Endothelial cell of umbilical vein (primary cell): ENCODE measurements around the gene GFI1B. TPM values are rescaled to one million over a fixed set of nuclear protein-coding genes. Genes with fewer than 3 reads are reported as not detected.

Experiments
- BruUV-seq: library from RNA; stranded (reverse); fragments of 400-500 nt; replicated peaks from 2 replicates; lab custom pipeline; 2021; lab: Mats Ljungman, UMichigan
- CTCF ChIA-PET: fragments of 300-600, 350-600 bp; sonication (Branson Sonifier 250); formaldehyde crosslinking; loops from one replicate; lab custom pipeline; 2021; ENCODE audit warnings: antibody characterized with exemption, inconsistent platforms; lab: Charles Lee
- POLR2A ChIA-PET: fragments of 300-600, 350-600 bp; sonication (Branson Sonifier 250); formaldehyde crosslinking; loops from one replicate; lab custom pipeline; 2021; ENCODE audit warnings: antibody characterized with exemption, inconsistent platforms; lab: Charles Lee
- DNase-seq: peaks from one replicate; pipeline ENCODE4 v3.0.0-alpha.2; 2011; ENCODE audit warnings: low read depth, low spot score
- FAIRE-seq: peaks from 2 replicates; lab custom pipeline; 2011; peaks lifted over from hg19 to GRCh38; lab: Jason Lieb, UNC
- H2AFZ ChIP-seq: 2 replicates; pipeline ENCODE4 v1.6.0; 2012; ENCODE audit warnings: low read depth, low read length, control low read depth, inconsistent platforms
- H3K27ac ChIP-seq: 2 replicates; pipeline ENCODE4 v1.5.1; 2011; ENCODE audit warnings: low read depth, mild to moderate bottlenecking, control low read depth, low read length, moderate library complexity; ENCODE audit not compliant: insufficient read depth
- H3K27me3 ChIP-seq, 2 experiments: 2 replicates each; pipeline versions ENCODE4 v1.6.0 to v1.6.1; 2011; ENCODE audit warnings: low read length in 2 of 2, mixed read lengths in 1 of 2; ENCODE audit not compliant: control insufficient read depth in 2 of 2, insufficient read depth in 2 of 2
- H3K36me3 ChIP-seq, 2 experiments: 2 replicates in 1 of 2; 3 replicates in 1 of 2; pipeline ENCODE4 v1.5.1; 2011; ENCODE audit warnings: low read length in 2 of 2, mild to moderate bottlenecking in 1 of 2, moderate library complexity in 1 of 2; ENCODE audit not compliant: control insufficient read depth in 2 of 2, insufficient read depth in 2 of 2; ENCODE audit errors: extremely low read depth in 1 of 2
- H3K4me1 ChIP-seq: 3 replicates; pipeline ENCODE4 v1.5.1; 2011; ENCODE audit warnings: mild to moderate bottlenecking, low read length; ENCODE audit not compliant: control insufficient read depth, insufficient read depth; ENCODE audit errors: extremely low read depth
- H3K4me2 ChIP-seq: 2 replicates; pipeline ENCODE4 v1.6.1; 2011; ENCODE audit warnings: low read length, control low read depth, mixed read lengths; ENCODE audit not compliant: insufficient read depth
- H3K4me3 ChIP-seq, 3 experiments: fragments of 200-600 bp in 1 of 3; sonication (generic), shearing (Covaris generic) in 1 of 3; replicated peaks in 1 of 3; 2 replicates each; pipeline ENCODE4 v1.5.1; 2011 to 2016; ENCODE audit warnings: control low read depth in 3 of 3, low read length in 3 of 3, mild to moderate bottlenecking in 2 of 3, inconsistent platforms in 1 of 3, low read depth in 1 of 3, moderate library complexity in 1 of 3; ENCODE audit not compliant: insufficient read depth in 1 of 3
- H3K79me2 ChIP-seq: 2 replicates; pipeline ENCODE4 v1.6.0; 2012; ENCODE audit warnings: low read length, inconsistent platforms; ENCODE audit not compliant: control insufficient read depth, insufficient read depth
- H3K9ac ChIP-seq: replicated peaks from 2 replicates; pipeline ENCODE3; 2011; ENCODE audit warnings: low read length, control low read depth; ENCODE audit not compliant: insufficient read depth; ENCODE audit errors: extremely low read depth
- H3K9me1 ChIP-seq: replicated peaks from 3 replicates; pipeline ENCODE4 v1.6.0; 2011; ENCODE audit warnings: mild to moderate bottlenecking, low read length; ENCODE audit not compliant: control insufficient read depth, insufficient read depth; ENCODE audit errors: extremely low read depth
- H3K9me3 ChIP-seq: replicated peaks from 2 replicates; pipeline ENCODE4 v1.5.1; 2012; ENCODE audit warnings: low read length, inconsistent platforms; ENCODE audit not compliant: control insufficient read depth, insufficient read depth
- H4K20me1 ChIP-seq: replicated peaks from 2 replicates; pipeline ENCODE3; 2011; ENCODE audit warnings: mild to moderate bottlenecking, low read length; ENCODE audit not compliant: control insufficient read depth, insufficient read depth; ENCODE audit errors: extremely low read depth
- EZH2 ChIP-seq: IDR thresholded peaks from 2 replicates; pipeline ENCODE4 v1.6.1; 2012; ENCODE audit warnings: borderline replicate concordance, low read depth, mild to moderate bottlenecking, moderate library complexity, low read length, inconsistent platforms; ENCODE audit not compliant: severe bottlenecking
- FOS ChIP-seq: IDR thresholded peaks from 2 replicates; pipeline ENCODE4 v1.6.1; 2011; ENCODE audit warnings: mild to moderate bottlenecking, low read length, moderate library complexity, borderline replicate concordance; ENCODE audit not compliant: insufficient read depth
- GATA2 ChIP-seq: IDR thresholded peaks from 2 replicates; pipeline ENCODE4 v1.7.0; 2011; ENCODE audit warnings: low read depth, mild to moderate bottlenecking, moderate library complexity, mixed read lengths, low read length; ENCODE audit not compliant: insufficient read length, insufficient read depth
- JUN ChIP-seq: IDR thresholded peaks from 2 replicates; pipeline ENCODE4 v1.6.1; 2011; ENCODE audit warnings: borderline replicate concordance, low read depth; ENCODE audit not compliant: insufficient read length, insufficient read depth
- MYC ChIP-seq: IDR thresholded peaks from one replicate; pipeline ENCODE4 v1.6.1; 2011; ENCODE audit warnings: mild to moderate bottlenecking, low read depth, low read length
- POLR2A ChIP-seq: IDR thresholded peaks from 2 replicates; pipeline ENCODE4 v1.6.1; 2012; ENCODE audit warnings: low read depth, mild to moderate bottlenecking, control low read depth, low read length
- POLR2AphosphoS5 ChIP-seq: IDR thresholded peaks from 2 replicates; pipeline ENCODE4 v1.6.1; 2012; ENCODE audit warnings: low read depth, mild to moderate bottlenecking, control low read depth, low read length, moderate library complexity; ENCODE audit not compliant: insufficient read depth
- dilution Hi-C: fragments of 300-500 bp; cut with MboI; formaldehyde crosslinking; loops from one replicate; pipeline ENCODE4 v1.15.0; 2019; ENCODE audit warnings: low sequenced_read_pairs; ENCODE audit not compliant: extremely low pct_ligation_motif_present
- intact Hi-C: fragments of 100-400 bp; cut with micrococcal nuclease; formaldehyde crosslinking; loops from one replicate; pipeline ENCODE4 v1.10.0; 2022
- polyA plus RNA-seq, 4 experiments: library from polyadenylated mRNA; depleted of rRNA in 3 of 4; stranded (reverse) in 3 of 4; unstranded in 1 of 4; fragments of >200 nt; gene quantifications; 2 replicates each; pipeline versions ENCODE4 v1.2.1 to v1.2.3, GENCODE V29; 2011 to 2012; ENCODE audit warnings: missing spikeins in 1 of 4
- total RNA-seq: library from RNA; stranded (reverse); gene quantifications from 2 replicates; pipeline ENCODE4 v1.2.3, GENCODE V29; 2021
- TF ChIP-seq, protein P1 (sequence below), 2 donors: IDR thresholded peaks; 1 replicate in 1 of 2; 2 replicates in 1 of 2; pipeline ENCODE4 v1.5.1; 2011; ENCODE audit warnings: low read length in 2 of 2, mild to moderate bottlenecking in 2 of 2, moderate library complexity in 2 of 2, control low read depth in 1 of 2, inconsistent platforms in 1 of 2, low read depth in 1 of 2; ENCODE audit not compliant: insufficient read depth in 1 of 2; ENCODE audit errors: extremely low read depth in 1 of 2
- TF ChIP-seq, protein P2 (sequence below): IDR thresholded peaks from 2 replicates; pipeline ENCODE4 v1.6.1; 2011; ENCODE audit not compliant: insufficient read depth, insufficient read length

Gene GFI1B
- total and polyA plus RNA-seq, 2 donors (not counting 3 experiments of a cell fraction or from before 2014, with no cell fraction given), result 0.04 TPM; not detected in 1

DNA sequence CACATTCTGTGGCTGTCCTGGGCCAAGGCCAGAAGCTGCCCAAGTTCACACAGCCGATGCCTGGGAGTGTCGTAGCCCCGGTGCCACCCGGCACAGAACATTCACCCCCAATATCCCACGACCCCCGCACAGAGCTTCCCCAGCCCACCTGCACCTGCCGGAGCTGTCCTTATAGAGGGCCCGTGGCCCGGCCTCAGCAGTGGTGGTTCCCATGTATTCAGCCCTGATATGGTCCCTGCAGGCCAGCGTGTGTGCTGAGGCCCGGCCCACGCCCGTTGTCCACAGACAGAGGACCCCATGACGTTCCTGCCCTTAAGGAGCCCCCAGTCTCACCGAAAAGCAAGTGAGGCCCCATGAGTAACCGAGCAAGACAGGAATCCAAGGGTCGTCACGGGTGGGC, 5.3 kb upstream of the GFI1B start:
- Histone ChIP-seq H3K79me2 (no peaks in the 10 kb centered on the region), H3K4me3 (no peak overlapping the region), H3K9ac (no peak overlapping the region), H2AFZ (no peak overlapping the region), H3K36me3 (no peaks in the 10 kb centered on the region), H3K9me1 (no peaks in the 10 kb centered on the region), H3K27ac (no peak overlapping the region), H3K4me1 (no peaks in the 10 kb centered on the region), H3K27me3 (peaks cover 4 to 8% of the 10 kb centered on the region in 2 experiments), H3K9me3 (no peaks in the 10 kb centered on the region), H4K20me1 (no peaks in the 10 kb centered on the region), H3K4me2 (no peak overlapping the region)
- FAIRE-seq (no peak), DNase-seq (no peak)
- ChIA-PET POLR2A (no interaction called here), CTCF (interaction anchor here (0.7 to 2.0 kb wide), 10 partner anchors 10 to 558 kb away, joined by 3 to 5 read pairs (median 3); no protein-coding TSS in a partner anchor)
- no peak for TF ChIP-seq MYC
- TF ChIP-seq, protein P1, sequence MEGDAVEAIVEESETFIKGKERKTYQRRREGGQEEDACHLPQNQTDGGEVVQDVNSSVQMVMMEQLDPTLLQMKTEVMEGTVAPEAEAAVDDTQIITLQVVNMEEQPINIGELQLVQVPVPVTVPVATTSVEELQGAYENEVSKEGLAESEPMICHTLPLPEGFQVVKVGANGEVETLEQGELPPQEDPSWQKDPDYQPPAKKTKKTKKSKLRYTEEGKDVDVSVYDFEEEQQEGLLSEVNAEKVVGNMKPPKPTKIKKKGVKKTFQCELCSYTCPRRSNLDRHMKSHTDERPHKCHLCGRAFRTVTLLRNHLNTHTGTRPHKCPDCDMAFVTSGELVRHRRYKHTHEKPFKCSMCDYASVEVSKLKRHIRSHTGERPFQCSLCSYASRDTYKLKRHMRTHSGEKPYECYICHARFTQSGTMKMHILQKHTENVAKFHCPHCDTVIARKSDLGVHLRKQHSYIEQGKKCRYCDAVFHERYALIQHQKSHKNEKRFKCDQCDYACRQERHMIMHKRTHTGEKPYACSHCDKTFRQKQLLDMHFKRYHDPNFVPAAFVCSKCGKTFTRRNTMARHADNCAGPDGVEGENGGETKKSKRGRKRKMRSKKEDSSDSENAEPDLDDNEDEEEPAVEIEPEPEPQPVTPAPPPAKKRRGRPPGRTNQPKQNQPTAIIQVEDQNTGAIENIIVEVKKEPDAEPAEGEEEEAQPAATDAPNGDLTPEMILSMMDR (IDR thresholded peaks at IDR 0.05; ENCODE audit: extremely low read depth in 1 of 2, insufficient read depth in 1 of 2, low read depth in 1 of 2, low read length in 2 of 2), result no peak
- no peak for TF ChIP-seq FOS
- TF ChIP-seq, protein P2, sequence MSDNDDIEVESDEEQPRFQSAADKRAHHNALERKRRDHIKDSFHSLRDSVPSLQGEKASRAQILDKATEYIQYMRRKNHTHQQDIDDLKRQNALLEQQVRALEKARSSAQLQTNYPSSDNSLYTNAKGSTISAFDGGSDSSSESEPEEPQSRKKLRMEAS, result no peak
- no peak for TF ChIP-seq EZH2
- TF ChIP-seq JUN, result no peak
- TF ChIP-seq POLR2AphosphoS5, result no peak
- TF ChIP-seq POLR2A, result no peak
- TF ChIP-seq GATA2, result no peak
- dilution Hi-C loops (no loop called here), intact Hi-C loops (loop anchor here (10.0 kb wide), 1 partner anchor 168 kb away; no protein-coding TSS in a partner anchor)
- no TSS peak for BruUV-seq
